HepG2 (cell line): ENCODE data around the gene GRIK4. TPM values are rescaled to one million over a fixed set of nuclear protein-coding genes. Genes with fewer than 3 reads are reported as not detected.

Experiments
- ATAC-seq: fragments of 200-7000 bp; cut with Tn5 transposase; 3 replicates; pipeline ENCODE4 v1.9.1; 2020; ENCODE audit warnings: mild to moderate bottlenecking, moderate library complexity
- BruUV-seq: library from RNA; stranded (reverse); fragments of 400-500 nt; replicated peaks from 2 replicates; lab custom pipeline; 2021; lab: Mats Ljungman, UMichigan
- CTCF ChIA-PET: fragments of 300-600 bp; formaldehyde crosslinking; extraction: SDS; loops from one replicate; lab custom pipeline; 2021; ENCODE audit warnings: low total read pairs, inconsistent platforms, low intra/inter-chr PET ratio; lab: Yijun Ruan, JAX
- POLR2A ChIA-PET: fragments of 350-600 bp; sonication (Branson Sonifier 250); formaldehyde crosslinking; loops from one replicate; lab custom pipeline; 2020; ENCODE audit warnings: antibody characterized with exemption, inconsistent platforms; lab: Yijun Ruan, JAX
- DNase-seq: peaks from one replicate; pipeline ENCODE4 v3.0.0-alpha.2; 2015; ENCODE audit warnings: low spot score
- FAIRE-seq: peaks from 3 replicates; lab custom pipeline; 2011; peaks lifted over from hg19 to GRCh38; lab: Jason Lieb, UNC
- H2AFZ ChIP-seq: one replicate; pipeline ENCODE4 v1.6.1; 2011; ENCODE audit warnings: low read length, inconsistent platforms
- H3K27ac ChIP-seq: fragments of 300-600 bp; 3 replicates; pipeline ENCODE4 v1.8.0; 2011; ENCODE audit warnings: mixed run types, mild to moderate bottlenecking, mixed read lengths, low read length, inconsistent platforms; ENCODE audit not compliant: insufficient read depth; ENCODE audit errors: extremely low read length
- H3K27me3 ChIP-seq, 2 experiments: fragments of 200-600 bp in 1 of 2; 2 replicates in 1 of 2; 3 replicates in 1 of 2; pipeline versions ENCODE4 v1.6.0 to v1.8.0; 2011; ENCODE audit warnings: low read length in 2 of 2, mild to moderate bottlenecking in 2 of 2, moderate library complexity in 2 of 2, inconsistent platforms in 1 of 2; ENCODE audit not compliant: insufficient read depth in 2 of 2, control insufficient read depth in 1 of 2
- H3K36me3 ChIP-seq, 2 experiments: fragments of 200-600 bp in 1 of 2; replicated peaks in 1 of 2; 2 replicates in 1 of 2; 3 replicates in 1 of 2; pipeline versions ENCODE4 v1.5.1 to v1.8.0; 2011; ENCODE audit warnings: low read length in 2 of 2, inconsistent platforms in 1 of 2; ENCODE audit not compliant: insufficient read depth in 2 of 2, control insufficient read depth in 1 of 2
- H3K4me1 ChIP-seq: 2 replicates; pipeline ENCODE4 v1.5.1; 2012; ENCODE audit warnings: low read length, inconsistent platforms; ENCODE audit not compliant: insufficient read depth
- H3K4me2 ChIP-seq: 2 replicates; pipeline ENCODE4 v1.6.0; 2011; ENCODE audit warnings: low read depth, low read length, inconsistent platforms
- H3K4me3 ChIP-seq, 3 experiments: fragments of 200-600 bp in 1 of 3; sonication (generic), shearing (Covaris generic) in 1 of 3; replicated peaks in 1 of 3; 2 replicates each; pipeline ENCODE4 v1.5.1; 2011 to 2016; ENCODE audit warnings: low read length in 3 of 3, inconsistent platforms in 2 of 3, low read depth in 2 of 3, mild to moderate bottlenecking in 2 of 3, control low read depth in 1 of 3, mixed read lengths in 1 of 3; ENCODE audit not compliant: insufficient read depth in 1 of 3
- H3K79me2 ChIP-seq: one replicate; pipeline ENCODE4 v1.6.1; 2011; ENCODE audit warnings: low read length, inconsistent platforms; ENCODE audit not compliant: insufficient read depth
- H3K9ac ChIP-seq: 2 replicates; pipeline ENCODE4 v1.6.0; 2011; ENCODE audit warnings: mild to moderate bottlenecking, low read depth, low read length, inconsistent platforms; ENCODE audit not compliant: insufficient read depth
- H3K9me3 ChIP-seq: 2 replicates; pipeline ENCODE4 v1.5.1; 2012; ENCODE audit warnings: mild to moderate bottlenecking, low read length
- H4K20me1 ChIP-seq: 2 replicates; pipeline ENCODE4 v1.6.0; 2011; ENCODE audit warnings: inconsistent platforms, mild to moderate bottlenecking, low read length, moderate library complexity; ENCODE audit not compliant: insufficient read depth
- ATAD3A ChIP-seq: sonication (generic); formaldehyde crosslinking; IDR thresholded peaks from 2 replicates; pipeline ENCODE4 v1.4.0; 2020; ENCODE audit warnings: missing genetic modification reagents
- BORCS8-MEF2B ChIP-seq: sonication (generic); formaldehyde crosslinking; IDR thresholded peaks from 2 replicates; pipeline ENCODE4 v1.8.0; 2022; ENCODE audit warnings: mild to moderate bottlenecking, missing genetic modification reagents
- BRD4 ChIP-seq: sonication (generic); formaldehyde crosslinking; IDR thresholded peaks from 2 replicates; pipeline ENCODE4 v1.4.0; 2020; ENCODE audit warnings: missing genetic modification reagents
- EEA1 ChIP-seq: sonication (generic); formaldehyde crosslinking; IDR thresholded peaks from 2 replicates; pipeline ENCODE4 v1.5.1; 2020; ENCODE audit warnings: mild to moderate bottlenecking, missing genetic modification reagents, borderline replicate concordance
- GATA4 ChIP-seq: sonication (generic); IDR thresholded peaks from 2 replicates; pipeline ENCODE4 v1.6.1; 2016; ENCODE audit warnings: antibody characterized with exemption, low read depth, borderline replicate concordance
- GZF1 ChIP-seq: sonication (generic); formaldehyde crosslinking; IDR thresholded peaks from 2 replicates; pipeline ENCODE4 v1.5.1; 2020; ENCODE audit warnings: mild to moderate bottlenecking, missing genetic modification reagents
- JUND ChIP-seq: sonication (generic); formaldehyde crosslinking; IDR thresholded peaks from 2 replicates; pipeline ENCODE4 v1.8.0; 2022; ENCODE audit warnings: mild to moderate bottlenecking, missing genetic modification reagents
- KLF15 ChIP-seq: sonication (generic); formaldehyde crosslinking; IDR thresholded peaks from 2 replicates; pipeline ENCODE4 v1.8.1; 2023; ENCODE audit warnings: borderline replicate concordance, mild to moderate bottlenecking, inconsistent platforms, missing genetic modification reagents, mixed read lengths
- NR1H2 ChIP-seq: sonication (generic); formaldehyde crosslinking; IDR thresholded peaks from 2 replicates; pipeline ENCODE4 v1.8.1; 2022; ENCODE audit warnings: low read depth, missing genetic modification reagents, borderline replicate concordance
- SNAPC2 ChIP-seq: sonication (generic); formaldehyde crosslinking; IDR thresholded peaks from 2 replicates; pipeline ENCODE4 v1.8.1; 2022; ENCODE audit warnings: mild to moderate bottlenecking, missing genetic modification reagents
- SP2 ChIP-seq: sonication (generic); formaldehyde crosslinking; IDR thresholded peaks from 2 replicates; pipeline ENCODE4 v1.5.1; 2020; ENCODE audit warnings: mild to moderate bottlenecking, missing genetic modification reagents
- SRSF4 ChIP-seq: fragments of 200-400 bp; formaldehyde crosslinking; IDR thresholded peaks from one replicate; pipeline ENCODE4 v1.6.1; 2018; ENCODE audit warnings: mild to moderate bottlenecking, low read depth, low read length, moderate library complexity; ENCODE audit not compliant: poor library complexity, severe bottlenecking
- YEATS4 ChIP-seq: sonication (generic); formaldehyde crosslinking; IDR thresholded peaks from 2 replicates; pipeline ENCODE4 v1.4.0; 2020; ENCODE audit warnings: missing genetic modification reagents, borderline replicate concordance
- ZNF264 ChIP-seq: sonication (generic); formaldehyde crosslinking; IDR thresholded peaks from 2 replicates; pipeline ENCODE4 v1.4.0; 2020; ENCODE audit warnings: missing genetic modification reagents
- ZNF761 ChIP-seq: sonication (generic); formaldehyde crosslinking; conservative IDR thresholded peaks from 2 replicates; pipeline ENCODE4 v1.4.0; 2020; ENCODE audit warnings: mild to moderate bottlenecking, missing genetic modification reagents
- WGBS: methylation state at CpG from one replicate; pipeline ENCODE4 v1.1.6; 2017; ENCODE audit warnings: low lambda C conversion rate; 5-methylcytosine and 5-hydroxymethylcytosine counted together
- in situ Hi-C: cut with HindIII; loops from 2 replicates; pipeline ENCODE4 v1.10.0; 2017; ENCODE audit warnings: low pct_unique_long_range_greater_than_20kb; ENCODE audit not compliant: extremely low pct_ligation_motif_present
- intact Hi-C: fragments of 100-400 bp; cut with micrococcal nuclease; formaldehyde crosslinking; loops from one replicate; pipeline ENCODE4 v1.10.0; 2022; ENCODE audit not compliant: unreplicated experiment
- polyA plus RNA-seq, 8 experiments: library from polyadenylated mRNA; depleted of rRNA in 3 of 8; stranded (reverse) in 7 of 8; unstranded in 1 of 8; fragments of >200 nt; fragmentation: Illumina TruSeq in 4 of 8; extraction: Trizol in 4 of 8; gene quantifications; 2 replicates each; pipeline versions ENCODE4 v1.2.1 to v1.2.3, GENCODE V29; 2011 to 2016; ENCODE audit warnings: low read depth in 4 of 8, missing spikeins in 1 of 8, mixed read lengths in 1 of 8; ENCODE audit not compliant: insufficient read depth in 1 of 8
- total RNA-seq, 5 experiments: library from RNA; depleted of rRNA; stranded (reverse); fragments of >200 nt; fragmentation: Illumina TruSeq; extraction: Trizol; gene quantifications; 2 replicates each; pipeline ENCODE4 v1.2.3, GENCODE V29; 2016; ENCODE audit warnings: low read depth in 1 of 5
- TF ChIP-seq, protein P1 (sequence below): sonication (generic); formaldehyde crosslinking; IDR thresholded peaks from 2 replicates; pipeline ENCODE4 v1.4.0; 2020; ENCODE audit warnings: missing genetic modification reagents
- TF ChIP-seq, protein P2 (sequence below): sonication (generic); formaldehyde crosslinking; IDR thresholded peaks from 2 replicates; pipeline ENCODE4 v1.5.0; 2020; ENCODE audit warnings: mild to moderate bottlenecking, missing genetic modification reagents, borderline replicate concordance

The GRIK4 gene
- total and polyA plus RNA-seq, 2 of the 13 experiments (the other 11 are each of a cell fraction or from before 2014, with no cell fraction given), result 0.04 to 0.07 TPM

DNA sequence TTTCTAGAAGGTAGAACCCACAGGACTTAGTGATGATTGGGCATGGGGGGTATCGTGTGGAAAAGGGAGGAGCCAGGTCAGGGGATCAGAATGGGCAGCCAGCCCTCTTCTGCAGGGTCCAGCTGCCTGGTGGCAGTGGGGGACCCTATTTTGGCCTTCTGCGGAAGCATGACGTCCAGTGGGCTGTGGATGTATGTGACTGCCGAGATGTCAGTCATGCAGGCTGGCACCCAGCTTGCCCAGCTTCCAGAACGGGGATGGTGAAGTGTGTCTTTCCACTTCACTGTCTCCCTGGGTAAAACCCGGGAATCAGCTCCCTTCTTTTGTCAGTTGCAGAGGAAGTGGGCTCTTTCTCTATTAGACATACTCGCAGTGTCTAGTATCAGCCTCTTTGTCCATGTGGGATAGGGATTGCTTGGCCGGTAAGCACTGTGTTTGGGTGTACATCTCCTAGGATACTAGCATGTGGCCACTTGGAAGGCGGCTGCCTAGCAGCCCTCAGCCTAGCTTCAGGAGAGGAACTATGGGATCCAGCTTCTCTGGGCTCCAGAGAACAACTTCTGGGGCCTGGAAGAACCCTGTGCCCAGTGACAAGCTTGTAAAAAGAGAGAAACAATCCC, 51.4 kb downstream of the GRIK4 start:
- no peak overlapping the region for H3K4me2 ChIP-seq
- in situ Hi-C loops (no loop called here), intact Hi-C loops (no loop called here)
- H3K27ac ChIP-seq, result no peak overlapping the region
- TF ChIP-seq SP2 (CRISPR knock-in tag) (no peak), ATAD3A (no peak), GATA4 (no peak), ZNF761 (CRISPR knock-in tag) (no peak), NR1H2 (CRISPR knock-in tag) (no peak), YEATS4 (CRISPR knock-in tag) (no peak), BORCS8-MEF2B (CRISPR knock-in tag) (no peak), SNAPC2 (CRISPR knock-in tag) (no peak), JUND (CRISPR knock-in tag) (no peak), GZF1 (CRISPR knock-in tag) (no peak), SRSF4 (no peak), BRD4 (CRISPR knock-in tag) (no peak), KLF15 (CRISPR knock-in tag) (no peak), EEA1 (CRISPR knock-in tag) (no peak), ZNF264 (CRISPR knock-in tag) (no peak)
- TF ChIP-seq, protein P1, sequence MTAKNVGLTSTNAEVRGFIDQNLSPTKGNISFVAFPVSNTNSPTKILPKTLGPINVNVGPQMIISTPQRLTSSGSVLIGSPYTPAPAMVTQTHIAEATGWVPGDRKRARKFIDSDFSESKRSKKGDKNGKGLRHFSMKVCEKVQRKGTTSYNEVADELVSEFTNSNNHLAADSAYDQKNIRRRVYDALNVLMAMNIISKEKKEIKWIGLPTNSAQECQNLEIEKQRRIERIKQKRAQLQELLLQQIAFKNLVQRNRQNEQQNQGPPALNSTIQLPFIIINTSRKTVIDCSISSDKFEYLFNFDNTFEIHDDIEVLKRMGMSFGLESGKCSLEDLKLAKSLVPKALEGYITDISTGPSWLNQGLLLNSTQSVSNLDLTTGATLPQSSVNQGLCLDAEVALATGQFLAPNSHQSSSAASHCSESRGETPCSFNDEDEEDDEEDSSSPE (CRISPR knock-in tag), result no peak
- TF ChIP-seq, protein P2, sequence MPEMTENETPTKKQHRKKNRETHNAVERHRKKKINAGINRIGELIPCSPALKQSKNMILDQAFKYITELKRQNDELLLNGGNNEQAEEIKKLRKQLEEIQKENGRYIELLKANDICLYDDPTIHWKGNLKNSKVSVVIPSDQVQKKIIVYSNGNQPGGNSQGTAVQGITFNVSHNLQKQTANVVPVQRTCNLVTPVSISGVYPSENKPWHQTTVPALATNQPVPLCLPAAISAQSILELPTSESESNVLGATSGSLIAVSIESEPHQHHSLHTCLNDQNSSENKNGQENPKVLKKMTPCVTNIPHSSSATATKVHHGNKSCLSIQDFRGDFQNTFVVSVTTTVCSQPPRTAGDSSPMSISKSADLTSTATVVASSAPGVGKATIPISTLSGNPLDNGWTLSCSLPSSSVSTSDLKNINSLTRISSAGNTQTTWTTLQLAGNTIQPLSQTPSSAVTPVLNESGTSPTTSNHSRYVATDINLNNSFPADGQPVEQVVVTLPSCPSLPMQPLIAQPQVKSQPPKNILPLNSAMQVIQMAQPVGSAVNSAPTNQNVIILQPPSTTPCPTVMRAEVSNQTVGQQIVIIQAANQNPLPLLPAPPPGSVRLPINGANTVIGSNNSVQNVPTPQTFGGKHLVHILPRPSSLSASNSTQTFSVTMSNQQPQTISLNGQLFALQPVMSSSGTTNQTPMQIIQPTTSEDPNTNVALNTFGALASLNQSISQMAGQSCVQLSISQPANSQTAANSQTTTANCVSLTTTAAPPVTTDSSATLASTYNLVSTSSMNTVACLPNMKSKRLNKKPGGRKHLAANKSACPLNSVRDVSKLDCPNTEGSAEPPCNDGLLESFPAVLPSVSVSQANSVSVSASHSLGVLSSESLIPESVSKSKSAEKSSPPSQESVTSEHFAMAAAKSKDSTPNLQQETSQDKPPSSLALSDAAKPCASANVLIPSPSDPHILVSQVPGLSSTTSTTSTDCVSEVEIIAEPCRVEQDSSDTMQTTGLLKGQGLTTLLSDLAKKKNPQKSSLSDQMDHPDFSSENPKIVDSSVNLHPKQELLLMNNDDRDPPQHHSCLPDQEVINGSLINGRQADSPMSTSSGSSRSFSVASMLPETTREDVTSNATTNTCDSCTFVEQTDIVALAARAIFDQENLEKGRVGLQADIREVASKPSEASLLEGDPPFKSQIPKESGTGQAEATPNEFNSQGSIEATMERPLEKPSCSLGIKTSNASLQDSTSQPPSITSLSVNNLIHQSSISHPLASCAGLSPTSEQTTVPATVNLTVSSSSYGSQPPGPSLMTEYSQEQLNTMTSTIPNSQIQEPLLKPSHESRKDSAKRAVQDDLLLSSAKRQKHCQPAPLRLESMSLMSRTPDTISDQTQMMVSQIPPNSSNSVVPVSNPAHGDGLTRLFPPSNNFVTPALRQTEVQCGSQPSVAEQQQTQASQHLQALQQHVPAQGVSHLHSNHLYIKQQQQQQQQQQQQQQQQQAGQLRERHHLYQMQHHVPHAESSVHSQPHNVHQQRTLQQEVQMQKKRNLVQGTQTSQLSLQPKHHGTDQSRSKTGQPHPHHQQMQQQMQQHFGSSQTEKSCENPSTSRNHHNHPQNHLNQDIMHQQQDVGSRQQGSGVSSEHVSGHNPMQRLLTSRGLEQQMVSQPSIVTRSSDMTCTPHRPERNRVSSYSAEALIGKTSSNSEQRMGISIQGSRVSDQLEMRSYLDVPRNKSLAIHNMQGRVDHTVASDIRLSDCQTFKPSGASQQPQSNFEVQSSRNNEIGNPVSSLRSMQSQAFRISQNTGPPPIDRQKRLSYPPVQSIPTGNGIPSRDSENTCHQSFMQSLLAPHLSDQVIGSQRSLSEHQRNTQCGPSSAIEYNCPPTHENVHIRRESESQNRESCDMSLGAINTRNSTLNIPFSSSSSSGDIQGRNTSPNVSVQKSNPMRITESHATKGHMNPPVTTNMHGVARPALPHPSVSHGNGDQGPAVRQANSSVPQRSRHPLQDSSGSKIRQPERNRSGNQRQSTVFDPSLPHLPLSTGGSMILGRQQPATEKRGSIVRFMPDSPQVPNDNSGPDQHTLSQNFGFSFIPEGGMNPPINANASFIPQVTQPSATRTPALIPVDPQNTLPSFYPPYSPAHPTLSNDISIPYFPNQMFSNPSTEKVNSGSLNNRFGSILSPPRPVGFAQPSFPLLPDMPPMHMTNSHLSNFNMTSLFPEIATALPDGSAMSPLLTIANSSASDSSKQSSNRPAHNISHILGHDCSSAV, result no peak
- H3K79me2 ChIP-seq, result no peaks in the 10 kb centered on the region
- no peaks in the 10 kb centered on the region for H4K20me1 ChIP-seq
- no peaks in the 10 kb centered on the region for H3K36me3 ChIP-seq
- H3K9ac ChIP-seq, result no peak overlapping the region
- ChIA-PET CTCF (no interaction called here), POLR2A (no interaction called here)
- WGBS, result 40% methylated on average over 5 of the region's 9 CpGs
- FAIRE-seq (no peak), ATAC-seq (no peak), DNase-seq (no peak)
- BruUV-seq, result no TSS peak
- H3K4me3 ChIP-seq, result no peak overlapping the region
- H3K9me3 ChIP-seq, result no peaks in the 10 kb centered on the region
- H3K4me1 ChIP-seq, result no peaks in the 10 kb centered on the region
- peaks cover 6 to 32% of the 10 kb centered on the region in 2 experiments; a peak in 4 of 5 replicates for H3K27me3 ChIP-seq
- no peak overlapping the region for H2AFZ ChIP-seq
